Raji (cell line): ENCODE results near the gene RFK.

Experiments
- POLR2A ChIP-seq: IDR thresholded peaks from 2 replicates; pipeline ENCODE4 v1.6.1; 2011; ENCODE audit warnings: low read depth, low read length, control low read depth; ENCODE audit not compliant: insufficient read depth

The RFK gene

DNA sequence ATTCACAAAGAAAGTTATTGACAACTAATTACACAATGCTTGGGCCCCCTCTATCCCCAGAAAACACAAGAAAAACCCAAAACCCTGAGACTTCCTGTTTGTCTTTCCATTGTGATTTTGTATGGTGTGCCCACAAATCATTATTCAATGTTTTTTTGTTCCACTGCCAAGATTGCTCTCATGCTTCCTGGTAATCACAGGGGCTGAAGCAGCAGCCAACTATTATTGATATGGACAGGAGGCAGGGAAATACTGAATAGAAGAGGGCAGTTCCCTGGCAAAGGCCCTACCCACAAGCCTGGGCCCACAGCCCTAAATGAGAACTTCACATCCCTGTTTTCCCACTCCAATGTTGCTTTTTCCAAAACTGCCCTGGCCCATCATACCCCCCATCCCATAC, 21.5 kb upstream of the RFK start:
- TF ChIP-seq POLR2A = no peak

DNA sequence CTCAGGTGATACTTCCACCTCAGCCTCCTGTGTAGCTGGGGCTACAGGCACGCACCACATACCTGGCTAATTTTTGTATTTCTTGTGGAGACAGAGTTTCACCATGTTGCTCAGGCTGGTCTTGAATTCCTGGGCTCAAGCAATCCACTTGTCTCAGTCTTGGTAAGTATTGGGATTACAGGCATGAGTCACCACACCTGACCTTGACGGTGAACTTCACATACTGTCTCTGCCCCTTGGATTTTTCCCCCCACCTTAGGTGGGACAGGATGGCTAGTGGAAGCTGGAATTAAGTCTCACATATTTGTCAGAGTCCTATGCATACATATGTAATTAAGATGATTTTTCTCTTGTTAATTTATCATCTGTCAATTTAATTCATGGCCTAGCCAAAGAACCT, 20.9 kb upstream of the RFK start:
- no peak for TF ChIP-seq POLR2A

DNA sequence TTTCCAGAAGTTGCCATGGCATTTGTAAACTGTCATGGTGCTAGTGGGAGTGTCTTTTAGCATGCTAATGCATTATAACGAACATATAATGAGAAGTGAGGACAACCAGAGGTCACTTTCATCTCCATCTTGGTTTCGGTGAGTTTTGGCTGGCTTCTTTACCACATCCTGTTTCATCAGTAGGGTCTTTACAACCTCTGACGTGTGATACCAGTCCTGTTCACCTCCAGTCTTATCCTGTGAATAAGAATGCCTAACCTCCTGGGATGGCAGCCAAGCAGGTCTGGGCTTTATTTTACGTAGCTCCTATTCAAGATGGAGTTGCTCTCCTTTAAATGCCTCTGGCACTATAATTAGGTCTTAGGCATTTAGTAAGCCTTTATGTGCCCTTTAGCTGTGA, 20.4 kb upstream of the RFK start:
- TF ChIP-seq POLR2A = no peak

GRCh38 chr9:76413658-76414057, 19.4 kb upstream of the RFK start:
- no peak for TF ChIP-seq POLR2A

DNA sequence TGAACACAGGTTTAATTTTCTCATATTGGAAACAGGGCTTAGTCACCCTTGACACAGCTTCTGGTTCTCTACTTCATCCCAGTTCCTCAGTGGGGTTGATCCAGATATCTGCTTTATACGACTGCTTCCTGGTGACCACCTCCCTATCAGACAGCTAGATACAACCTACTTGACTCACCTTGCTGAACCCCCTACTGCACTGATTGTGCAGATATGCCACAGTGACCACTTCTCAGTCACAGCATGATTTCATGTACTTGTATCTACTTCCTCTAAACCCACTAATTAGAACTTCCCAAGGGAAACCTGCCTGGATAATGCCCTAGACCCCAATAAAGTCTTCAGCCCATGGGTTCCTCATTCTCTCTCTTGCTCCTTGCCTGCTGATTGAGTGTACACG, 18.4 kb upstream of the RFK start:
- TF ChIP-seq POLR2A = no peak

DNA sequence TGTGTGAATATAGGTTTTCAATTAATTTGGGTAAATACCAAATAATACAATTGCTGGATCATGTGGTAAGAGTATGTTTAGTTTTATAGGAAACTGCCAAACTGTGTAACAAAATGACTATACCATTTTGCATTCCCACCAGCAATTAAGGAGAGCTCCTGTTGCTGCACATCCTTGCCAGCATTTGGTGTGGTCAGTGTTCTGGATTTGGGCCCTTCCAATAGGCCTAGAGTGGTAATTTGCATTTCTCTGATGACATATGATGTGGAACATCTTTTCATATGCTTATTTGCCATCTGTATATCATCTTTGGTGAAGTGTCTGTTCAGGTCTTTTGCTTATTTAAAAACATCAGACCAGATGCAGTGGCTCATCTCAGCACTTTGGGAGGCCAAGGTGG, 11.6 kb upstream of the RFK start:
- TF ChIP-seq POLR2A = no peak

DNA sequence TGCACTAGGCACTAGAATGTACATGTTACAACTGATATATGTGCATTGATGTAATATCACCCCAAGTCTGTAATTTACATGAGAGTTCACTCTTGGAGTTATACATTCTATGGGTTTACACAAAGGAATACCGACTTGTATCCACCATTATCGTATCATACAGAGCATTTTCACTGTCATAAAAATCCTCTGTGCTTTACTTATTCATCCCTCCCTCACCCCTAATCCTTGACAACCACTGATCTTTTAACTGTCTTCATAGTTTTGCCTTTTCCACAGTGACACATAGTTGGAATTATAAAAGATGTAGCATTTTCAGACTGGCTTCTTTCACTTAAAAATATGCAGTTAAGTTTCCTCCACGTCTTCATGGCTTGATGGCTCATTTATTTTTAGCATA, 11.1 kb upstream of the RFK start:
- no peak for TF ChIP-seq POLR2A

- TF ChIP-seq POLR2A = no peak
These were observed 10.2 kb upstream of the RFK start for GRCh38 chr9:76404401-76404800.

DNA sequence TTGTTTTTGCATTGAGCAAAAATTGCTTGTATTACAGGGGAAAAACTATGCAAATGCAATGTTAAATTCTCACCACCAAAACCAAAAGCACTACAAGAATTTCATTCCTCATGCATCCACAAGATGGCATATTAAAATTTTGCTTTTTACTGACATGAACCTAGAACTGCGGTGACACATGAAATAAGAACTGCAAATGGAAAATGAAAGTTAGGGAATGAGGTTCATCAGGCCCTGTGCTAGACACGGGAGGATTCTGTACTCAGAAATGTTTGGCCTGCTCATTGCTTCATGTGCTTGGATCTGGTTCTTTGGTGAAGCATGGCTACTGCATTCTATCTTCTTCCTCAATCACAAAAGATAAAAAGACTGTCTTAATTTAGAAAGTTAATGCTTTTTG, 9.1 kb upstream of the RFK start:
- TF ChIP-seq POLR2A = no peak

GRCh38 chr9:76401580-76402354, 7.5 kb upstream of the RFK start:
- no peak for TF ChIP-seq POLR2A

DNA sequence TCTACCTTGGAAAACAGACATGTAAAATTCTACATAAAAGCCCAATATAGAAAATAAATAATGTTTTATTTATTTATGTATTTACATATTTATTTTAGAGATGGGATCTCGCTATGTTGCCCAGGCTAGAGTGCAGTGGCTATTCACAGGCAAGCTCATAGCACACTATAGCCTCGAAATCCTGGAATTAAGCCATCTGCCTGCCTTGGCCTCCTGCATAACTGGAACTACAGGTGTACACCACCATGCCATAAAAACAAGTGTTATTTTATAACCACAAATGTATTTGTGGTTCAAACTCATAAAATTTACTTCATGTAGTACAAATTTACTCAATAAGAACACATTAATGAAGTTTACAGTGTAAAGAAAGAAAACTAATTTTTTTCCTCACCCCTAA, 7.0 kb upstream of the RFK start:
- TF ChIP-seq POLR2A = no peak

GRCh38 chr9:76400534-76401096, 6.4 kb upstream of the RFK start:
- no peak for TF ChIP-seq POLR2A

DNA sequence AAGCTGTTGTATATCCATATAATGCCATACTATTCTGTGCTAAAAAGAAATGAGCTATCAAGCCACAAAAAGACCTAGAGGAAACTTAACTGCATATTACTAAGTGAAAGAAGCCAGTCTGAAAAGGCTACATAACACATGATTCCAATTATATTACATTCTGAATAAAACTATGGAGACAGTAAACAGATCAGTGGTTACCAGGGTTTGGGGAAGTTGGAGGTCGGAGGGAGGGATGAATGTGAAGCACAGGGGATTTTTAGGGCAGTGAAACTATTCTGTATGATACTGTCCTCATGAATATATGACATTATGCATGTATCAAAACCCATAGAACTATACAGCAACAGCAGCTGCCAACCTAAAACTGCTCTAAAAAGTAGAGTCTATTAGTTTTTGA, 5.6 kb upstream of the RFK start:
- no peak for TF ChIP-seq POLR2A

DNA sequence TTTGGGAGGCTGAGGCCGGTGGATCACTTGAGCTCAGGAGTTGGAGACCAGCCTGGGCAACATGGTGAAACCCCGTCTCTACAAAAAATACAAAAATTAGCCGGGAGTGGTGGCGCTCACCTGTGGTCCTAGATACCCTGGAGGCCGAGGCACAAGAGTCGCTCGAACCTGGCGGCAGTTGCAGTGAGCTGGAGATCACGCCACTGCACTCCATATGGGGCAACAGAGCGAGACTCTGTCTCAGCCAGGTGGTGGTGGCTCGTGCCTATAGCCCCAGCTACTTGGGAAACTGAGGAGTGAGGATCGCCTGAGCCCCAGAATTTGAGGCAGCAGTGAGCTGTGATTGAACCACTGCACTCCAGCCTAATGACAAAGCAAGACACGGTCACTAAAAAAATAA, 2.4 kb upstream of the RFK start:
- no peak for TF ChIP-seq POLR2A

DNA sequence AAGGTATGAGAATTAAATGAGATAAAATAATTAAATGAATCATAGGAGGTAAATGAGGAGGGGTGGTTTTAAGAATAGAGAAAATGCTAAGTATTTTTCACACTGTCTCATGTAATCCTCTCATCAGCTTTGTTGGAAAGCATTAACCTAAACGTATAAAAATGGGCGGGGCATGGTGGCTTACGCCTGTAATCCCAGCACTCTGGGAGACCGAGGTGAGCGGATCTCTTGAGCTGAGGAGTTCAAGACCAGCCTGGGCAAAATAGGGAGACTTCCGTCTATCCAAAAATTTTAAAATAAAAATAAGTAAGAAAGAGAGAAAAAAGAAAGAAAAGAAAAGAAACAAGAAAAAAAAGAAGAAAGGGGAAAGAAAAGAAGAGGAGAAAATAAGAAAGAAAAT, 1.9 kb upstream of the RFK start:
- TF ChIP-seq POLR2A = no peak

DNA sequence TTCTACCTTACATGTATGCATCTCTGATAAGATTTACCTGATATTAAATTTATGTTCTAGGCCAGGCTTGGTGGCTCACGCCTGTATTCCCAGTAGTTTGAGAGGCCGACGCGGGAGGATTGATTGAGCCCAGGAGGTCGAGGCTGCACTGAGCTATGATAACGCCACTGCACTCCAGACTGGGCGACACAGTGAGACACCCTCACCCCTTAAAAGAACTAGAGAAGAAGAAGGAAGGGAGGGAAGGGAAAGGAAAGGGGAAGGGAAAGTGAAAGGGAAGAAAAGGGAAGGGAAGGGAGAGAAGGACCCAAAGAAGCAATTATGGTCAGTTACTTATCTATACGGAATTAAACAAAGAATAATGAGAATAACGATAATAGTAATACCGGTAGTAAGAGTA, 1.2 kb upstream of the RFK start:
- no peak for TF ChIP-seq POLR2A

DNA sequence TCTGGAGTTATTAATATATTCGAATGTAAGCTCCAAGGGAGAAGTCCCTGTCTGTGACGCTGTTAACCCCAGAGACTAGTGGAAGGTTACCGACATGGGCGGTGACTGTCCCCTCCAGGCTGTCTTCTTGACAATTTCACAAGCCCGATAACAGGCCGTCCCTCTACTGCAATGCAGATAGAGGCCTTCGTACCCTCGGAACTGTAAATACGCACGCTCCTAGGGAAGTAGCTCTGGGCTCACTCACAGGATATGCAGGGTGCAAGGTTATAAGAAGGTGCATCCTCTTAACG, 680 bp upstream of the RFK start:
- no peak for TF ChIP-seq POLR2A

GRCh38 chr9:76390656-76391055, 3.6 kb downstream of the RFK start:
- TF ChIP-seq POLR2A = no peak

DNA sequence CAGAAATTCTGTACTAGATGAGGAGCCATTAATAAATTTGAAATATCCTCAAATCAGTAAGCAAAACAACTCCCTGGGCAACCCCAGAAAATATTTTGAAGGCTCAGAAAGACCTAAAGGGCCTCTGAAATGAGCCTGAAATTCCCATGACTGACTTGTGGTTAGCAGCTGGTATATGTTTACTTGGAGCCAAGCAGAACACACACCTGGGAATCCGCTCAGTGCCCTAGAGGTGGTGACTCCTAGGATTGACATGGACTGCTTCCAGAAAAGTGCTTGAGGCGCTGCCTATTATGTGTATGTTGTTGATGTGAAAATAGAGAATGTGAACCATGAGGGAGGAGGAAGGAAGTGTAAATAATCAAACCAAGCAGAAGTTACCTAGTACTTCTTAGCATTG, 14.7 kb downstream of the RFK start:
- TF ChIP-seq POLR2A = no peak
